ENCODE measurements around the gene AGTRAP. TPM values are rescaled to one million over a fixed set of nuclear protein-coding genes. Genes with fewer than 3 reads are reported as not detected.

The AGTRAP gene
- total RNA-seq, 1 experiment from 2014 or later = 57.0 TPM

GRCh38 chr1:11752359-11753088 is 16.6 kb downstream of the AGTRAP start:
- Histone ChIP-seq H3K4me1 (ENCODE audit: control insufficient read depth, insufficient read depth, low read length) (no peaks in the 10 kb centered on the region), H3K9me3 (ENCODE audit: control insufficient read depth, insufficient read depth, low read depth, low read length) (no peaks in the 10 kb centered on the region), H3K27ac (ENCODE audit: low read length) (no peak overlapping the region), H3K36me3 (ENCODE audit: control insufficient read depth, insufficient read depth, low read length) (no peaks in the 10 kb centered on the region), H3K4me3 (ENCODE audit: low read depth in 2 of 2, low read length in 2 of 2) (no peak overlapping the region), H3K27me3 (ENCODE audit: control insufficient read depth, insufficient read depth, low read length) (no peaks in the 10 kb centered on the region)
- no TSS peak for BruUV-seq (replicated peaks)
- ChIA-PET POLR2A (no interaction called here), CTCF (interaction anchor here (0.5 to 0.7 kb wide), 2 partner anchors 21 to 45 kb away, joined by 3 to 6 read pairs; no protein-coding TSS in a partner anchor)
- TF ChIP-seq POLR2AphosphoS5 (IDR thresholded peaks at IDR 0.05; ENCODE audit: low read depth, low read length) (no peak), CTCF (IDR thresholded peaks at IDR 0.05) (no peak), SIN3A (IDR thresholded peaks at IDR 0.05; ENCODE audit: borderline replicate concordance, insufficient read depth, low read depth, low read length) (no peak), TCF7L2 (IDR thresholded peaks at IDR 0.05; ENCODE audit: low read depth, low read length) (no peak), REST (IDR thresholded peaks at IDR 0.05; ENCODE audit: insufficient read depth in 1 of 2, low read depth in 2 of 2, low read length in 1 of 2) (no peak)
- no peak for ATAC-seq
- intact Hi-C loops (cut with micrococcal nuclease; ENCODE audit: unreplicated experiment) (no loop called here), in situ Hi-C loops (cut with HindIII; ENCODE audit: low pct_unique_long_range_greater_than_20kb, low sequenced_read_pairs) (no loop called here)
- DNase-seq (ENCODE audit: low read depth, low spot score) = no peak

DNA sequence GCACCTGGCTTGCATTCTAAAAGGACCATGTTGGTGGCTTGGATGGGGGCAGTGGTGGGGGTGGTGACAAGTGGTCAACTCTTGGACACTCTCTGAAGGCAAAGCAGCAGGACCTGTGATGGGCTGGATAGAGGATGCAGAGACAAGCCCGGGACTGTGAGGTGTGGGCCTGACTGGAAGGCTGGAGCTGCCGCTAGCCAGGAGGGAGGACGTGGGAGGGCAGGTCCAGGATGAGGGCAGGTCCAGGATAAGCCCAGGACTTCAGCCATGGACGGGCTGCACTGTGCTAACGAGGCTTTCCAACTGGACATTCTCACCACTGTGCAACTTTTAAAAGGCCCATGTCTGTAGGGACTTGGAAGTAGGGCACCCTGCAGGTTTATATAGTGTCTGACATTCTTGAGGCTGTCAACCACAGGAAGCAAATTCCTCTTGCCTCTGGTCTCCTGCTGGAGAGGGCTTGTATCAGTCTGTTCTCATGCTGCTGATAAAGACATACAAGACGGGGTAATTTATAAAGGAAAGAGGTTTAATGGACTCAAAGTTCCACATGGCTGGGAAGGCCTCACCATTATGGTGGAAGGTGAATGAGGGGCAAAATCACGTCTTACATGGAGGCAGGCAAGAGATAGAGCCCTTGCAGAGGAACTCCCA is 17.7 kb downstream of the AGTRAP start:
- Histone ChIP-seq H3K4me3 (ENCODE audit: low read depth in 2 of 2, low read length in 2 of 2) (no peak overlapping the region), H3K4me1 (ENCODE audit: control insufficient read depth, insufficient read depth, low read length) (no peaks in the 10 kb centered on the region), H3K27me3 (ENCODE audit: control insufficient read depth, insufficient read depth, low read length) (no peaks in the 10 kb centered on the region), H3K27ac (ENCODE audit: low read length) (no peak overlapping the region), H3K9me3 (ENCODE audit: control insufficient read depth, insufficient read depth, low read depth, low read length) (no peaks in the 10 kb centered on the region), H3K36me3 (ENCODE audit: control insufficient read depth, insufficient read depth, low read length) (no peaks in the 10 kb centered on the region)
- ATAC-seq (no peak), DNase-seq (ENCODE audit: low read depth, low spot score) (no peak)
- in situ Hi-C loops (cut with HindIII; ENCODE audit: low pct_unique_long_range_greater_than_20kb, low sequenced_read_pairs) (no loop called here), intact Hi-C loops (cut with micrococcal nuclease; ENCODE audit: unreplicated experiment) (no loop called here)
- TF ChIP-seq SIN3A (IDR thresholded peaks at IDR 0.05; ENCODE audit: borderline replicate concordance, insufficient read depth, low read depth, low read length) = no peak
- no peak for TF ChIP-seq CTCF (IDR thresholded peaks at IDR 0.05)
- no peak for TF ChIP-seq REST (IDR thresholded peaks at IDR 0.05; ENCODE audit: insufficient read depth in 1 of 2, low read depth in 2 of 2, low read length in 1 of 2)
- no peak for TF ChIP-seq TCF7L2 (IDR thresholded peaks at IDR 0.05; ENCODE audit: low read depth, low read length)
- no peak for TF ChIP-seq POLR2AphosphoS5 (IDR thresholded peaks at IDR 0.05; ENCODE audit: low read depth, low read length)
- CTCF ChIA-PET = interaction anchor here (0.7 kb wide), 1 partner anchor 44 kb away, joined by 3 read pairs; no protein-coding TSS in a partner anchor
- BruUV-seq (replicated peaks) = no TSS peak
- POLR2A ChIA-PET = no interaction called here

Data from Panc1 (cell line).